ENCODE data around the gene ZBTB11. TPM values are rescaled to one million over a fixed set of nuclear protein-coding genes. Genes with fewer than 3 reads are reported as not detected.

The ZBTB11 gene
- polyA plus RNA-seq, 3 donors = 5.1 to 20.2 (median 6.8) TPM

DNA sequence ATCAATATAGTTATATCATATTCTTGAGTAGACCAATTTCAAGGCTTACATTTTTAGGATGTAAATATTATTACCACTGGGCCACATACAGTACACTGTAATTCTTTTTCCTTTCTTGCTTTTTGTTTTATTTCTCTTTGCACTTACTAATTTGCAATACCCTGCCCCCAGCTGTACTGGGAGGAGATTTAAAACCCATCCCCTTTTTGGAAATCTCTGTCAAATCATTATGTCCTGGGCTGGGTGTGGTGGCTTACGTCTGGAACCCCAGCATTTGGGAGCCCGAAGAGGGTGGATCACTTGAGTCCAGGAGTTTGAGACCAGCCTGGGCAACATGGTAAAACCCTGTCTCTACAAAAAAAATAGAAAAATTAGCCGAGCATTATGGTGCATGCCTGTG lies 16.2 kb downstream of the ZBTB11 start:
- DNase-seq = no peak
- Histone ChIP-seq H2AFZ (ENCODE audit: insufficient read depth, low read depth, low read length, poor library complexity, severe bottlenecking) (no peak overlapping the region), H3K4me1 (ENCODE audit: control insufficient read depth in 1 of 2, insufficient read depth in 2 of 2, low read length in 2 of 2) (no peaks in the 10 kb centered on the region), H4K20me1 (ENCODE audit: insufficient read depth, low read length) (peaks cover under 1% of the 10 kb centered on the region), H3K4me2 (replicated peaks; ENCODE audit: extremely low read depth, low read length, poor library complexity, severe bottlenecking) (no peak overlapping the region), H3K36me3 (replicated peaks in 1 of 2; ENCODE audit: control insufficient read depth in 1 of 2, insufficient read depth in 2 of 2, low read length in 2 of 2) (peaks cover 91 to 100% of the 10 kb centered on the region in 2 donors), H3K9me3 (replicated peaks in 1 of 2; ENCODE audit: control insufficient read depth in 1 of 2, insufficient read depth in 1 of 2, low read length in 2 of 2) (no peaks in the 10 kb centered on the region), H3K27me3 (ENCODE audit: control insufficient read depth in 2 of 2, insufficient read depth in 2 of 2, low read length in 2 of 2) (no peaks in the 10 kb centered on the region), H3K9ac (ENCODE audit: insufficient read depth, low read length, poor library complexity, severe bottlenecking) (no peak overlapping the region), H3K79me2 (ENCODE audit: insufficient read depth, low read length) (no peaks in the 10 kb centered on the region), H3K27ac (ENCODE audit: low read depth in 1 of 2, low read length in 2 of 2) (no peak overlapping the region), H3K4me3 (replicated peaks in 1 of 3; ENCODE audit: low read depth in 2 of 3, low read length in 3 of 3) (no peak overlapping the region)
- WGBS (ENCODE audit: insufficient coverage) = 100% methylated on average over 2 of the region's 3 CpGs
- Mint-ChIP-seq H3K4me1 (no peaks in the 10 kb centered on the region), H3K27me3 (ENCODE audit: low read depth in 3 of 3) (peaks cover 0 to 3% (median 0%) of the 10 kb centered on the region in 3 donors), H3K36me3 (peaks cover 87 to 97% of the 10 kb centered on the region in 2 donors), H3K27ac (no peak overlapping the region), H3K9me3 (no peaks in the 10 kb centered on the region), H3K4me3 (no peak overlapping the region)
- TF ChIP-seq, protein P1, sequence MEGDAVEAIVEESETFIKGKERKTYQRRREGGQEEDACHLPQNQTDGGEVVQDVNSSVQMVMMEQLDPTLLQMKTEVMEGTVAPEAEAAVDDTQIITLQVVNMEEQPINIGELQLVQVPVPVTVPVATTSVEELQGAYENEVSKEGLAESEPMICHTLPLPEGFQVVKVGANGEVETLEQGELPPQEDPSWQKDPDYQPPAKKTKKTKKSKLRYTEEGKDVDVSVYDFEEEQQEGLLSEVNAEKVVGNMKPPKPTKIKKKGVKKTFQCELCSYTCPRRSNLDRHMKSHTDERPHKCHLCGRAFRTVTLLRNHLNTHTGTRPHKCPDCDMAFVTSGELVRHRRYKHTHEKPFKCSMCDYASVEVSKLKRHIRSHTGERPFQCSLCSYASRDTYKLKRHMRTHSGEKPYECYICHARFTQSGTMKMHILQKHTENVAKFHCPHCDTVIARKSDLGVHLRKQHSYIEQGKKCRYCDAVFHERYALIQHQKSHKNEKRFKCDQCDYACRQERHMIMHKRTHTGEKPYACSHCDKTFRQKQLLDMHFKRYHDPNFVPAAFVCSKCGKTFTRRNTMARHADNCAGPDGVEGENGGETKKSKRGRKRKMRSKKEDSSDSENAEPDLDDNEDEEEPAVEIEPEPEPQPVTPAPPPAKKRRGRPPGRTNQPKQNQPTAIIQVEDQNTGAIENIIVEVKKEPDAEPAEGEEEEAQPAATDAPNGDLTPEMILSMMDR (IDR thresholded peaks at IDR 0.05) = no peak
- intact Hi-C loops (cut with micrococcal nuclease) = no loop called here

DNA sequence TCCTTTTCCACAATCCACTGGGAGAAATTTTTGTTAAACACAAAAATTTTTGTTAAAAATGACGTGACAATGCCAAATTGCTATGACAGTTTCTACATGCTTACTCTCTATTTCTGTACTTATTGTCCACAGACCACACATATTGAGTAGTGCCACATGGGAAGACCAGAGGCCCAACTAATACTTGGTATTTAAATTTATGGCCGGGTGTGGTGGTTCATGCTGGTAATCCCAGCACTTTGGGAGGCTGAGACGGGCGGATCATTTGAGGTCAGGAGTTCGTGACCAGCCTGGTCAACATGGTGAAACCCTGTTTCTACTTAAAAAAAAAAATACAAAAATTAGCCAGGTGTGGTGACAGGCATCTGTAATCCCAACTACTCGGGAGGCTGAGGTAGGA lies 20.3 kb downstream of the ZBTB11 start:
- Histone ChIP-seq H2AFZ (ENCODE audit: insufficient read depth, low read depth, low read length, poor library complexity, severe bottlenecking) (no peak overlapping the region), H3K4me2 (replicated peaks; ENCODE audit: extremely low read depth, low read length, poor library complexity, severe bottlenecking) (no peak overlapping the region), H3K9ac (ENCODE audit: insufficient read depth, low read length, poor library complexity, severe bottlenecking) (no peak overlapping the region), H3K4me1 (ENCODE audit: control insufficient read depth in 1 of 2, insufficient read depth in 2 of 2, low read length in 2 of 2) (no peaks in the 10 kb centered on the region), H3K79me2 (ENCODE audit: insufficient read depth, low read length) (no peaks in the 10 kb centered on the region), H3K36me3 (replicated peaks in 1 of 2; ENCODE audit: control insufficient read depth in 1 of 2, insufficient read depth in 2 of 2, low read length in 2 of 2) (peaks cover 90 to 100% of the 10 kb centered on the region in 2 donors), H3K27me3 (ENCODE audit: control insufficient read depth in 2 of 2, insufficient read depth in 2 of 2, low read length in 2 of 2) (no peaks in the 10 kb centered on the region), H3K27ac (ENCODE audit: low read depth in 1 of 2, low read length in 2 of 2) (no peak overlapping the region), H4K20me1 (ENCODE audit: insufficient read depth, low read length) (no peaks in the 10 kb centered on the region), H3K9me3 (replicated peaks in 1 of 2; ENCODE audit: control insufficient read depth in 1 of 2, insufficient read depth in 1 of 2, low read length in 2 of 2) (no peaks in the 10 kb centered on the region), H3K4me3 (replicated peaks in 1 of 3; ENCODE audit: low read depth in 2 of 3, low read length in 3 of 3) (no peak overlapping the region)
- Mint-ChIP-seq H3K27ac (peak overlapping the region in 2 of 7 donors; percentile 3 to 8), H3K4me3 (no peak overlapping the region), H3K4me1 (no peaks in the 10 kb centered on the region), H3K27me3 (ENCODE audit: low read depth in 3 of 3) (peaks cover 0 to 3% (median 0%) of the 10 kb centered on the region in 3 donors), H3K9me3 (no peaks in the 10 kb centered on the region), H3K36me3 (peaks cover 89 to 97% of the 10 kb centered on the region in 2 donors)
- intact Hi-C loops (cut with micrococcal nuclease) = no loop called here
- WGBS (ENCODE audit: insufficient coverage) = 100% methylated on average over 1 of the region's 6 CpGs
- TF ChIP-seq, protein P1 (IDR thresholded peaks at IDR 0.05) = no peak
- DNase-seq = no peak
